Activated CD4-positive, CD25-positive, alpha-beta regulatory T cell treated with anti-CD3 and anti-CD28 coated beads, Interleukin-2, amount 50 U/mL, for 16 hours (primary cell): ENCODE measurements around the gene RETREG1.

ENCODE experiments used
- DNase-seq: peaks from one replicate; pipeline ENCODE4 v3.0.0-alpha.2; 2020; ENCODE audit warnings: low read depth, low spot score

RETREG1 gene

DNA sequence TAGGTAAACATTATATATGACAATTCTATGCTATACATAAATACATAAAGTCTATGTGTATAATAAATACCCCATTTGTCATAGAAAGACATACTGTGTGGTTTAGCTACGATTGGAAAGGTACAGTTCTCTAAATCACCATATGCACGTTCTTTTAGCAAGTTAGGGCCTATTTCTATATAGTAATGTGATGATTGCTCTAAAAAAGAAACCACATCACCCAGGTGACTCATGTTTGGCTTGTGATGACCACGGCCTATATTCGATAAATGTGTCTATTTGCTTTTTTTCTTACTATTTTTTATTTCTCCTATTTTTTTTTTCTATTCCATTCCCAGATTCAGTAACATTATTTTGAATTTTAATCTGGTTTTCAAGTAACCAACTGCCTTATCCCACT, 34.7 kb downstream of the RETREG1 start:
- DNase-seq: no peak

DNA sequence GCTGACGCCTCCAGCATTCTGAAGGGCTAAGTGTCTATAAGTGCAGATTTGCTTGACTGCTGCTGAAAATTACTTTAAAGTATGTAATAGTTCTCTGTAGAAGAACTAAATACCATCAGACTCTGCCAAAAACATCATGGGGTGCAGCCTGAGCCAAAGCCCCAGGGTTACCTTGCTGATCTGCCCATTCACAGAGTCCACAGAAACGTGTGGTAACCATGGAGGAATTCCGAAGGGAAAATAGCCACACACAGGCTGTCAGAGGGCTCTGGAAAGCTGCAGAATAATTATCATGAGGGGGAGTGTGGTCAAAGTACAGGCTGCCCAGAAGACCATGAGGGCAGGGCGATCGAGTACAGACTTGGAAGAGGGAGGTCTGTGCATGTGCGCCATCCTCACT, 36.4 kb downstream of the RETREG1 start:
- no peak for DNase-seq

DNA sequence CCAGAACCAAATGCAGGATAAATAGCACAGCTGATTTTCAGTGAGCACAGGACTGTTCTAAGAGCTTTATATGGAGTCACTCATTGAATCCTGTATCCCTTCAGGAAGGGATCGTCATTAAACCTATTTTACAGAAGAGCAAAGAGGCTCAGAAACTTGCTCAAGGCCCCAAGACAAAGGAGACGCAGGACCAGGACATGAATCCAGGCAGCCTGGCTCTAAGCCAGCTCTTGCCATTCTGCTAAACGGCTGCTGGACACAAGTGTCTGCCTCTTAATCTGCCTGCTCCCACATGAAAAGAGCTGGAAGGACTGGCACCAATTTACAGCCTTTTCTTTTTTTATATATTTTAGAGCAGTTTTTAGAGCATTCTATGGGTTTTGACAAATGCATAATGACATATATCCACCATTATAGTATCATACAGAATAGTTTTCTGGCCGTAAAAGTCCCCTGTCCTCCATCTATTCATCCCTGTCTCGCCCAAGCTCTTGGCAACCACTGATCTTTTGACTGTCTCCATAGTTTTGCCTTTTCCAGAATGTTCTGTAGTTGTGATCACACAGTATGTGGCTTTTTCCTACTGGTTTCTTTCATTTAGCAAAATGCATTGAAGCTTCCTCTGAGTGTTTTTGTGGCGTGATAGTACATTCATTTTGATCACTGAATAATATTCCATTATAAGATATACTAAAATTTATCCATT, 37.5 kb downstream of the RETREG1 start:
- DNase-seq: no peak

DNA sequence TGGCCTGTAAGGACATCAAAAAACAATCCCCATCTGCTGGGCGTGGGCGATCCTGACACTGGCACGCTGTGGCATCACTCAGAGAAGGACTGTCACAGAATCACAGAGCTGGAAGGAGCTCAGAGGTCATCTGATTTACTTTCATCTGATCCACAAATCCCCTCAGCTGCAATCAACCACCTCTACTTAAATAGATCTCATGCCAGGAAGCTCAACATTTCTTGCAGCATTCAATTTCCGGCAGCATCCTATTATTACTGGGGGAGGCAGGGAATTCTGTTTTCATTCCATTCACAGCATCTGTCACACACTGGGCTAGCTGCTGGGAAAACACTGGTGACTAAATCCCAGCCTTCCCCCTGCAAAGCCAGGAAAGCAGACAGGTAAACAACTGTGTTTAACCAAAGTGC, 38.3 kb downstream of the RETREG1 start:
- DNase-seq: no peak

DNA sequence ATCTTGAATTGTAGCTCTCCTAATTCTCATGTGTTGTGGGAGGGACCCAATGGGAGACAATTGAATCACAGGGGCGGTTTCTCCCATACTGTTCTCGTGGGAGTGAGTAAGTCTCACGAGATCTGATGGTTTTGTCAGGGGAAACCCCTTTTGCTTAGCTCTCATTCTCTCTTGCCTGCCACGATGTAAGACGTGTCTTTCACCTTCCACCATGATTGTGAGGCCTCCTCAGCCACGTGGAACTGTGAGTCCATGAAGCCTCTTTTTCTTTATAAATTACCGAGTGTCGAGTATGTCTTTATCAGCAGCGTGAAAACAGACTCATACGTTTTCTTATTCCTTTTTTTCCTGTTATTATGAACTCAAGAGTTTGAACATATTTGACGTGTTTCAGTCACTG, 39.1 kb downstream of the RETREG1 start:
- DNase-seq: no peak

DNA sequence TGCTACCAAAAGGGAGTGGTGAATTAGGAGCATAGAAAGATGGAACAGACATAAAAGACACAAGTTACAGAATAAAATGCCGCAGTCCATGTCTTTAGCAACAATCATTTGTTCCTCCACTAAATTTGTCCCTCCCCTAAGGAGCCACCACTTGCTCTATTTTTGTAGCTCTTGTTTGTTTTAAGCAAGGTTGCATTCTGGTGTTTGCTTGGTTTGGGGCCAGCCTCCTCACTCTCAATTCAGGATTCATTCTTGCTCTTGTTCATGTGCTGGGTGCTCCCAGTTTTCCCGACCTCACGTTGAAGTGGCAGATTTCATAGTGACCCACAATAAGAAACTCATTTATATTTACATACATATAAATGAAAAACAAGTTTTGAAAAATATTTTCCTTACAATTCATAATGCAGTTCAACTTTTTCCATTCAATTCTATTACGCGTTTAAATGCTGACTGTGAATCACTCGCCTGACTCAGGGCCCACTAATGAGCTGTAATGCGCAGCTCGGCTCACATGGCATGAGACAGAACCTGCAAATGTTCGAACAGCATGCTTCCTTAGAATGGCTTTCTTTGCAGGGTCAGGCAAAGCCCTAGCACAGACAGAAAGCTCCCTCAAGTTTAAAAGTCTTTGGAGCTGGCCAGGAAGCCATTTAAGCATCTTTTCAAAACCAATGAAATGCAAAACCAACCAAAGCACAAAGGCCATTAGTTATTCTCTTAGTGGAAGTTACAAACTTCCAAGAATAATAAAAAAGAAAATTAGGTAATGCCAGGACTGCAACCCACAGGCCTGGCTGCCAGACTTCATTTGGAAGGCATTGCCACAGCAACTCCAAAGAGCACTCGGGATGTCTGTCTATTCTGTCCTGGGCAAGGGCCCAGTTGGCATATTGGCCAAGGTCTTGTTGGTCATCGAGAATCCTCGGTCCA, 41.7 kb downstream of the RETREG1 start:
- DNase-seq: no peak

DNA sequence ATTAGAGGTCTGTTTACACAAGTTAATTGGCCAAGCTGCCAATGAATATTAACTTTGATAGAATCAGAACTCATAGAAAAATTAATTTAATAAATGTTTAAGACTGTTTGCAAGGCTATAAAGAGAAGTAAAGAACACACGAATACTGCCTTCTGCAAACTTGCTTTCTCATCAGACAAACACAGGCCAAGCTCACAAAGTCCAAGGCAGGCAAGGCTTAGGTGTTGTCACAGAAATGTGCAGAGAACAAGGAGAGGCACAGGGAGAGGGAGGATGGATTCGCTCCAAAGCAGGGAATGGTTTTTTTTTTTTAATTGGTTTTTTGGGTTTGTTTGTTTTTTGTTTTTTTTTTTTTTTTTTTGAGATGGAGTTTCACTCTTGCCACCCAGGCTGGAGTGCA, 43.4 kb downstream of the RETREG1 start:
- no peak for DNase-seq

DNA sequence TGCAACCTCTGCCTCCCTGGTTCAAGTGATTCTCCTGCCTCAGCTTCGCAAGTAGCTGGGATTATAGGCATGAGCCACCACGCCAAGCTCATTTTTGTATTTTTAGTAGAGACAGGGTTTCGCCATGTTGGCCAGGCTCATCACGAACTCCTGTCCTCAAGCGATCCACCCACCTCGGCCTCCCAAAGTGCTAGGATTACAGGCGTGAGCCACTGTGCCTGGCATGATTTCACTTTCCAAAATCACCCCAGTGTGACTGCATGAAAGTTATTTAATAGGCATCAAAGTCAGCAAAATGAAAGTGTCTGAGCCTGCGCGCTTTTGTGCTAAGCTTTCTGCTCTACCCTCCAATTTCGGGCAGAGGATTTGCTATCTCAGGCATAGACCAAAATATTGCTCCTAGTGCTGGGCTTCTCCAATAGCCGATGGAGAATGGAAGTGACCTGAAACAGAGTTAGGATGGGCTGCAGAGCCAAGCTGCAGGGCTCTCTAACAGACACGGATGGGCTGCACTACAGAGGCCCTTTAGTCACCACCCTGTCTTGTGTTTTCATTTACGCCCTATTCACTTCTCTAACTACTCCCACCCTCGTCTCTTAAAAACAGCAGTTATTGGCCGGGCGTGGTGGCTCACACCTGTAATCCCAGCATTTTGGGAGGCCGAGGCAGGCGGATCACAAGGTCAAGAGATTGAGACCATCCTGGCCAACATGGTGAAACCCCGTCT, 44.3 kb downstream of the RETREG1 start:
- DNase-seq: no peak

DNA sequence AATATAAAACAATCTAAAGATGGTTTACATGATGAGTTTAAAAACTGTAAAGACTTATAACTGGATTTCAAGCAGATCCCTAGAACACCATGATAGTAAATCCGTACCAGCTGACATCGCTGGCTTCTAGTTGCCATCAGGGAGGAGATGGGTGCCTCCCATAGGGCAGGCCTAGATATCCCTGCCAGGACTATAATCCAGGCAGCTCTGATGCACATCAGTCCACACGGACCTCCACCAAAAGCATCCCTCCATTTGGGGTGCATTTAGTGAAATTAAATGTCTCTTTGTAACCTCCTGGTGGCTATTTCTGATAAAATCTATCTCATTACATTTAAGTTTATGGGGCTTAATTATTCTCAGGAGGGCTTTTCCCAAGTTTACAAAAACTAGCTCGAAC, 45.8 kb downstream of the RETREG1 start:
- DNase-seq: no peak

DNA sequence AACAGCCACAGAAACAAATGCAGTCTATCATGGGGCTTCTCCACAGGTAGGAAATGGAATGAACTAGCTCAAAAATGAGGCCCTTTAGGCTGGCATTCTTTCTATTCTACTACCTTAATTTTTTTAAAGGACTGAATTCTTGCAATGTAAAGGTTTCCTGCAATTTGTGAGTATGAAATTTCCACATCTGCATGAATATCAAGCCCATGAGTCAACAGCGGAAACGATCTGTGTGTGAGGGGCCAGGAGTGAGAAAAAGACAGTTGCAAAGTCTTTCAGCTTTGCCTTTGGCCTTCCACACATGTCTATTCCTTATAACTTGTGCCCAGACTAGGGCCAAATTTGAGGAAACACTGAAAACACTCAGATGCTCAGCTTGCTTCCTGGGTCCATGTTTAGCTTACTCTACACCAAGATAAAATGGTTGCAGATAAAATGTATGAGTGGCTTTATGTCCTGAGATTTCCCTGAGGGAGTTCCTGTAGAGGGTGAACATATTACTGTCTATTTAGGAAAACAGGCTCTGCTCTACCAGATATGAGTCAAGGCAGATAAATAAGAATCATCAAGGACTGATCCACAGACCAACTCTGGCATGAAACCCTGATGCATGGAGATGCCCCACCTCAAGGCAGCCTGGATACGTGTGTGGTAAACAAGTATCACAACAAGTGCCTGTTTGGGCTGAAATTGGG, 46.5 kb downstream of the RETREG1 start:
- no peak for DNase-seq

DNA sequence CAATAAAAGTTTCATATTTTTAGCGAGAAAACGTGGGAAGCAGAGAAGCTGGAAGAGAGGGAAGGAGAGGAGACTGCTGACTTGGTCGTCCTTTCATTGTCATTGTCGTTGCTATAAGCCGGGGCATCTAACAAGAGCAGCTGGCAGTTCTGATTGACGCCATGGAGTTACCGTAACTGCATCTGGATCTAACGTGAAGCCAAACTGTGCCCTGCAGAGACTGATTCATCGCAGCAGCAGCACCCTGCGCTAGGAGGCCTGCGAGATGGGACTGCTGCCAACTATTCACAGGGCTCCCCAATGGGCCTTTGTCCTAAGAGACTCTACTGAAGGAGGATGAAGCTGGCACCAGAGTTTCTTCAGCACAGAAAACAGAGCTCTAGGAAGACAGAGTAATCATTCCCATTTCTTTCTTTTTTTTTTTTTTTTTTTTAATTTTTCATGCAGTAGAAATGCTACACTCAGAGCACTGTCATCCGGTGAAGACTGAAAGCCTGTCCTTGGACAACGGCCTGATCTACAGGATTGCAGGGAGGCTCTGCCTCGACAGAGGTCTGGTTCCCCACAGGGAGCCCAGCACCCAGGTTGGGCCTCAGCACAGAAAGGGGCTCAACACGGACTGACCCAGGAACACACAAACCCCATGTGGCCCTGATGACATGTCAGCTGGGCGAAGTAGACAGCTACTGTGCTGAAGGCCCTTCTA, 47.8 kb downstream of the RETREG1 start:
- no peak for DNase-seq

DNA sequence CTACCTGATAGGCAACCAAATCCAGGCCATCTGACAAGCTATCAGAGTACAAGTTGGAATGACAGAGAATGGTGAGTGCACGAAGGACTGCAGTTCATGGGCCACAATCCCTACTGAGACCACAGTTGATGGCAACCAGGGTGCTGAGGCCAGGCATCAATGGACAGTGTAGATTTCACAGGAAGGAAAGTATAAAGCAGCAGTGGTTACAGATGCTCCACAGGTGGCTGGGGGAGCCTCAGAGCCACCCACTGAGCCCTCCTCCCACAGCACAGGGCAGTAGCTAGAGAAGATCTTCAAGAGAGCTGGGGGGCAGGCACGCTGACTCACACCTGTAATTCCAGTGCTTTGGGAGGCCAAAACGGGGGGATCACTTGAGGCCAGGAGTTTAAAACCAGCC, 49.4 kb downstream of the RETREG1 start:
- no peak for DNase-seq

DNA sequence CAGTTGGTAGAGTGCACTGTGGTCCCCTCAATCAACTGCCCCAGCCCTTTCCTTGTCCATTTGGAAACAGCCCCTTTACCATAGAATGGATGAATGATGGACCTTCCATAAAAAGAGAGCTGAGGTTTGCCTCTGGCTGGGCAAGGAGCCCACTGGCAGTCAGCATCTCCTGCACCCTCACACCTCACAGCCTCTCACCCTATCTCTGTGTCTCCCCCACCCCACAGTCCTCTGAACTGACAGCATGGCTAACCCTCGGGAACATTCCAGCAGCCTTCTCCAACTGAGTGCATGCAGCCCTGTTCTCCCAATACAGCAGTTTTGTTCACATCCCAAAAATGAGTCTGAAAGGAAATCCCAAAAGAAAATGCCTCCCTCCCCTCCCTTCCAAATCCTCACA, 51.7 kb downstream of the RETREG1 start:
- DNase-seq: no peak

DNA sequence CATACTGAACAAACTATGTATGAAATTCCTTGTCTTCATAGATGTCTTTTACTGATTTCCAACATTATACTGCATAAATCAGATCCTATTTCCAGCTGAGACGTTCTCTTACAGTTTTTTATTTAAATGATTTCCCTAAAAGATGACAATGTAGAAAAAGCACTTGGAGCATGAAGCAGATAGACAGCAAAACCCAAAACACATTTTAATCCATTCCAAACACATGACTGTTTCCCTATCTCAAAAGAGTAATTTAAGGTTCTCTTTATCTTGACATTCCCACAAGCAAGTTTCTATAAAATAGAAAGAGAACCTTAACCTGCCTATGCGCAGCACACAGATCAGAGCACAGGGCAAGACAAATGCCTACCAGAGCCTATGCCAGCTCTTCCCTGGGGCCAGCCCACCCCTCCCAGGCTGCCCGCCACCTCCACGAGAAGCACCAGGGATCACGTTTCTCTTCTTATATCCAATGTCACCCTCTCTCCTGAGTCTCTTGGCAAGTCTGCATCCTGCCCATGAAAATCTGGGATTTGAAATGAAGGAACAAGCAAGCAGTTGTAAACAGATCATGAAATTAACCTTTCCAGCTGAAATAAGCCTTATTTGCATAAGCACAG, 52.4 kb downstream of the RETREG1 start:
- DNase-seq: no peak

DNA sequence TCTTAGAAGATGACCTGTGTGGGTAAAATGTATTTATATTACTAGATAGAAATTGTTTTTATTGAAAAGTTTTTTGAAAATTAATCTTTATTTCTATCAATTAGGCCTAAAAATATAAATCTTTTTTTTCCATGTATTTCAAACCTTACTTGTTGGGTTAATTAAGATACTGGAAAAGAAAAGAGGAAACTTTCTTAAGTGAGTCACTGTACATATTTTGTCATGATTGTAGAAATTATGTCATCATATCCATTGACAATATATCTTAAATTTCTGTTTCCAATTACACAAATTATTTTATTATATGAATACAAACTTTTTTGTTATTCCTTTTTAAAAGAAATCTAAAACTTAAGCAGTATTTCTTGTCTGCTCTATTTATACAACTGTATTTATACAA, 53.1 kb downstream of the RETREG1 start:
- DNase-seq: no peak

DNA sequence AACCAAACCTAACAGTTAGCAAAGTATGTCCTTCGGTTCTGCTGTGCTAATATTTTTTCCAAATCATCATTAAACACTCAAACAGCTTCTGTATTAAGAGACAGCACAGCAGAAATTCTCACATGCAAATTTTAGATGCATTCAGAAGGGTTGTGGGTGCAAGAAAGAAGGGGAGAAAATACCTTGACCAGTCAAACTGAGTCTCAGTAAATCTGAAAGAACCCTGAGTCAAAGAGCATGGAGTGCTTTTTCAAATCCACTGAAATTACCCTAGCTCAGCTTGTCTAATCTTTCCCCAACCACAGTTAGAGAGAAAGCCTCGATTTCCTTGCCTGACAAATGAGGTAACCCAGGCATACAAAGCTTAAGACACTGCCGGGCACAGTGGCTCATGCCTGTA, 55.1 kb downstream of the RETREG1 start:
- no peak for DNase-seq

DNA sequence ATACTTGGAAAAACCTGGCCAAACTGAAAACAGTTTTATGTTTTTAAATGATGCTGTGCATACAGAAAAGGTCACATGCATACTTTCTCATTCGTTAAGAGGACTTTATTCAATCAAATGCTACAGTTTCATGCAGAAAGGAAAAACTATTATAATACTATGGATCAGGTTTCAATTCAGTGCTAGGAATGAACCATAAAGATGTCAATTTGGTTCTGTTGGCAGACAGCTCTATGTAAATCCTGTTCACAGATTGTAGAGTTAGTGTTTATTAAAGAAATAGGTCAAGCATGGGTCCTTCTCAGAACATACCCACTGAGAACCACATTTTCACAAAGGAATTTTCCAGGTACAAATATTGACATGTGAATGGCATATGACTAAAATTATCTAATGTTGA, 57.1 kb downstream of the RETREG1 start:
- DNase-seq: no peak

DNA sequence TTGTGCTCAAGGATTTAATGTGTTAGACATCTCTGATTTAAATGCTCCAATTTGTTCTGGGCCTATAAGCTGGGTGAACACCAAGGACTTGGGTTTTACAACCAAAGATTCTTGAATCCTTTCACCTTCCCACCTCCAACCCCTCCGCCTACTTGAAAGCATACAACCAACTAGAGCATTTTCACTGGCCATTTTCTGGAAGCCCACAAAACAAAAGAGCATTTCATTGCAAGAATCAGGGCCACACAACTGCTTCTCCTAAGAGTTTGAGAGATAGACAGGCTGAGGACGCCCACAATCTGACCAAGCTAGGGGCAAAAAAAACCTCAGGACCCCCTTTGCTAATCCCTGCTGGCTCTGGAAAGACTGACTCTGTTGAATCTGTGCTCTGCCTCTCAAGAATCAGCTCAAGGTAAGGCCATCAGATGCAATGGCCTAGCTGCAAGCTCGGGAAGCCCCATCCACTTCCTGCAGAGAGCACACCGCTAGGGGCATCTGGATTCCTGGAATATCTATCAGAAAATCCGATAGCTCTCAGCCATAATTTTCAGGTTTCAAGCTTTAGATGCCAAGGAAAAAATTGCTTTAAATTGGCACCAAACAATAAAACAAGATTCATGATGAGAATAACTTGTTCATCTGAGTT, 57.7 kb downstream of the RETREG1 start:
- no peak for DNase-seq

DNA sequence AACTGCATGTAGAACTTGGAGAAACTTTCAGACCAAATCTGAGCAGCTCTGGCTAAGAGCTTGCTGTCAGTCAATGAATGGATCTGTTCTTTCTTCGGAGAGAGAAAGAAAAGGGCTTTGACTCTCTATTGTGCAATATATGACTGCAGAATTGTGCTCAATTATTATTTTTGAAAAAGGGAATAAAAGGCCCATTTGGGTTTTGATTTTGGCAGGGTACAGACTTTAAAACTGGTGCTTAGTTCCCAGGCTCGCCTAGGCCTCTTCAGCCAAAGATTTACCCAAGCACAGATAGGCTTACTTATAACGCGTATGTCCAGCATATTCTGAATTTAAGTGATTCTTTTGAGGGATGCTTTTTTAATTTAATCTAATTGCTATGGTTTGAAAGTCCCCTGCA, 59.3 kb downstream of the RETREG1 start:
- no peak for DNase-seq

DNA sequence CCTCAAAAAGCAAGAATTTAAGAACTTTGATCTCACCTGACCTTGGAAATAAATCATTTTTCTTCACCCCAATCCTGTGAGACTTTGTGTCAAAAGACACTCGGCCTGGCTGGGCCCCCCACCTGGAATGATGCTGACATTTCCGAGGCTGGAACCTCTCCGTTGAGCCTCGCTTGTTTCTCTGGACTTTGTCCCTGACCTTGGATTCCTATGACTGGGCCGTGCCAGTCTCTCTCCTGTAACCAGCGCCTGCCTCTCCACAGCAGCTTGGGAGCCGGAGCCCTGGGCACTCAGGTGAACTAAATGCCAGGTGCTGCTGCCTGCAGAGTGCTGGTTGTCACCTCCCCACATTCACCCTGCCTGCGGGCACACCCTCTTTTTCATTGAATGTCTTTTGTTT, 62.7 kb downstream of the RETREG1 start:
- no peak for DNase-seq
